Testis (tissue), 2 donors: Measurements from ENCODE around the gene GNAI3.

Source experiments
- POLR2A ChIP-seq: fragments of 450-650 bp; IDR thresholded peaks from one replicate; pipeline ENCODE4 v1.6.1; 2017; ENCODE audit warnings: antibody characterized with exemption, mild to moderate bottlenecking, moderate library complexity
- TF ChIP-seq, protein P1 (sequence below), 3 experiments: fragments of 450-650 bp in 2 of 3; fragments of 200-600 bp in 1 of 3; sonication (generic) in 1 of 3; IDR thresholded peaks; one replicate each; pipeline ENCODE4 v1.5.1; 2016 to 2019; ENCODE audit warnings: antibody characterized with exemption in 3 of 3, mild to moderate bottlenecking in 2 of 3, moderate library complexity in 1 of 3

DNA sequence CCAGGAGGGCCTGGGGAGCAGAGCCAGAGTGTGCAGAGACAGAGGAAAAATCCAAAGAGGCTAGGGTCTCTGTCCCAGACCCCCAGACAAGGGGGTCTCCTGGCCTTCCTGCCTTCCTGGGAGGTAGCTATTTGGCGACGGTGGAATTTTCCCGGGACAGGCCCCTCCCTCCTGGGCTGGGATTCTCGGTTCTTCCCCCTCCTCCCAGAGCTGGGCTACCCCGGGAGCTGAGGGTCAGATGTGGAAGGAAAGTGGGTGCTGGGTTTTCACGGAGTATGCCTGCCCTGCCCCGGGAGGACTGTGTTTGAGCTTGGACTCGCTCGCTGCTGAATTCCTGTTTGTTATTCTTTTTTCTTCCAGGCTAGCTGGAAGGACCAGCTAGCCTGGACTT is 72.0 kb downstream of the GNAI3 start:
- TF ChIP-seq POLR2A: no peak
- TF ChIP-seq, protein P1, sequence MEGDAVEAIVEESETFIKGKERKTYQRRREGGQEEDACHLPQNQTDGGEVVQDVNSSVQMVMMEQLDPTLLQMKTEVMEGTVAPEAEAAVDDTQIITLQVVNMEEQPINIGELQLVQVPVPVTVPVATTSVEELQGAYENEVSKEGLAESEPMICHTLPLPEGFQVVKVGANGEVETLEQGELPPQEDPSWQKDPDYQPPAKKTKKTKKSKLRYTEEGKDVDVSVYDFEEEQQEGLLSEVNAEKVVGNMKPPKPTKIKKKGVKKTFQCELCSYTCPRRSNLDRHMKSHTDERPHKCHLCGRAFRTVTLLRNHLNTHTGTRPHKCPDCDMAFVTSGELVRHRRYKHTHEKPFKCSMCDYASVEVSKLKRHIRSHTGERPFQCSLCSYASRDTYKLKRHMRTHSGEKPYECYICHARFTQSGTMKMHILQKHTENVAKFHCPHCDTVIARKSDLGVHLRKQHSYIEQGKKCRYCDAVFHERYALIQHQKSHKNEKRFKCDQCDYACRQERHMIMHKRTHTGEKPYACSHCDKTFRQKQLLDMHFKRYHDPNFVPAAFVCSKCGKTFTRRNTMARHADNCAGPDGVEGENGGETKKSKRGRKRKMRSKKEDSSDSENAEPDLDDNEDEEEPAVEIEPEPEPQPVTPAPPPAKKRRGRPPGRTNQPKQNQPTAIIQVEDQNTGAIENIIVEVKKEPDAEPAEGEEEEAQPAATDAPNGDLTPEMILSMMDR (IDR thresholded peaks at IDR 0.05): no peak
